Endothelial cell of umbilical vein (primary cell): ENCODE data around the gene AIRE.

Experiments used
- CTCF ChIP-seq, 2 donors: IDR thresholded peaks; 1 replicate in 1 of 2; 2 replicates in 1 of 2; pipeline ENCODE4 v1.5.1; 2011; ENCODE audit warnings: low read length in 2 of 2, mild to moderate bottlenecking in 2 of 2, moderate library complexity in 2 of 2, control low read depth in 1 of 2, inconsistent platforms in 1 of 2, low read depth in 1 of 2; ENCODE audit not compliant: insufficient read depth in 1 of 2; ENCODE audit errors: extremely low read depth in 1 of 2
- EZH2 ChIP-seq: IDR thresholded peaks from 2 replicates; pipeline ENCODE4 v1.6.1; 2012; ENCODE audit warnings: borderline replicate concordance, low read depth, mild to moderate bottlenecking, moderate library complexity, low read length, inconsistent platforms; ENCODE audit not compliant: severe bottlenecking
- FOS ChIP-seq: IDR thresholded peaks from 2 replicates; pipeline ENCODE4 v1.6.1; 2011; ENCODE audit warnings: mild to moderate bottlenecking, low read length, moderate library complexity, borderline replicate concordance; ENCODE audit not compliant: insufficient read depth
- JUN ChIP-seq: IDR thresholded peaks from 2 replicates; pipeline ENCODE4 v1.6.1; 2011; ENCODE audit warnings: borderline replicate concordance, low read depth; ENCODE audit not compliant: insufficient read length, insufficient read depth
- POLR2A ChIP-seq: IDR thresholded peaks from 2 replicates; pipeline ENCODE4 v1.6.1; 2012; ENCODE audit warnings: low read depth, mild to moderate bottlenecking, control low read depth, low read length
- POLR2AphosphoS5 ChIP-seq: IDR thresholded peaks from 2 replicates; pipeline ENCODE4 v1.6.1; 2012; ENCODE audit warnings: low read depth, mild to moderate bottlenecking, control low read depth, low read length, moderate library complexity; ENCODE audit not compliant: insufficient read depth
- TF ChIP-seq, protein P1 (sequence below): IDR thresholded peaks from 2 replicates; pipeline ENCODE4 v1.6.1; 2011; ENCODE audit not compliant: insufficient read depth, insufficient read length

- no peak for TF ChIP-seq CTCF (IDR thresholded peaks at IDR 0.05; ENCODE audit: extremely low read depth in 1 of 2, insufficient read depth in 1 of 2, low read depth in 1 of 2, low read length in 2 of 2)
- TF ChIP-seq POLR2A = no peak
- TF ChIP-seq, protein P1, sequence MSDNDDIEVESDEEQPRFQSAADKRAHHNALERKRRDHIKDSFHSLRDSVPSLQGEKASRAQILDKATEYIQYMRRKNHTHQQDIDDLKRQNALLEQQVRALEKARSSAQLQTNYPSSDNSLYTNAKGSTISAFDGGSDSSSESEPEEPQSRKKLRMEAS = no peak
- no peak for TF ChIP-seq JUN
- no peak for TF ChIP-seq FOS
- no peak for TF ChIP-seq EZH2
- no peak for TF ChIP-seq POLR2AphosphoS5
Measured at GRCh38 chr21:44344541-44345183, 59.0 kb downstream of the AIRE start.
